PFSK-1 (cell line): ENCODE data around the gene TEPSIN.

Experiments
- FOXP2 ChIP-seq: optimal IDR thresholded peaks from 2 replicates; pipeline ENCODE3; 2011; ENCODE audit warnings: borderline replicate concordance, control low read depth, inconsistent platforms; ENCODE audit not compliant: insufficient read depth; ENCODE audit errors: extremely low read length, extremely low read depth
- POLR2AphosphoS5 ChIP-seq: IDR thresholded peaks from 2 replicates; pipeline ENCODE4 v1.6.1; 2012; ENCODE audit warnings: low read depth, mild to moderate bottlenecking, control low read depth, low read length, moderate library complexity
- SIN3A ChIP-seq: IDR thresholded peaks from 2 replicates; pipeline ENCODE4 v1.6.1; 2012; ENCODE audit warnings: mild to moderate bottlenecking, low read length, moderate library complexity, borderline replicate concordance; ENCODE audit not compliant: insufficient read depth
- TAF1 ChIP-seq: IDR thresholded peaks from 2 replicates; pipeline ENCODE4 v1.6.1; 2012; ENCODE audit warnings: low read length, control low read depth, borderline replicate concordance; ENCODE audit not compliant: insufficient read depth
- TF ChIP-seq, protein P1 (sequence below), 2 experiments: IDR thresholded peaks; 2 replicates each; pipeline versions ENCODE4 v1.6.1 to v1.8.0; 2011 to 2012; ENCODE audit warnings: low read depth in 2 of 2, low read length in 2 of 2, control low read depth in 1 of 2, inconsistent platforms in 1 of 2, mild to moderate bottlenecking in 1 of 2, moderate library complexity in 1 of 2; ENCODE audit not compliant: insufficient read depth in 1 of 2

TEPSIN gene

GRCh38 chr17:81285894-81286293 lies 47.0 kb upstream of the TEPSIN start:
- TF ChIP-seq TAF1 (no peak; the same call in 1 of the 2 replicates), POLR2AphosphoS5 (no peak), SIN3A (no peak), FOXP2 (no peak)
- TF ChIP-seq, protein P1, sequence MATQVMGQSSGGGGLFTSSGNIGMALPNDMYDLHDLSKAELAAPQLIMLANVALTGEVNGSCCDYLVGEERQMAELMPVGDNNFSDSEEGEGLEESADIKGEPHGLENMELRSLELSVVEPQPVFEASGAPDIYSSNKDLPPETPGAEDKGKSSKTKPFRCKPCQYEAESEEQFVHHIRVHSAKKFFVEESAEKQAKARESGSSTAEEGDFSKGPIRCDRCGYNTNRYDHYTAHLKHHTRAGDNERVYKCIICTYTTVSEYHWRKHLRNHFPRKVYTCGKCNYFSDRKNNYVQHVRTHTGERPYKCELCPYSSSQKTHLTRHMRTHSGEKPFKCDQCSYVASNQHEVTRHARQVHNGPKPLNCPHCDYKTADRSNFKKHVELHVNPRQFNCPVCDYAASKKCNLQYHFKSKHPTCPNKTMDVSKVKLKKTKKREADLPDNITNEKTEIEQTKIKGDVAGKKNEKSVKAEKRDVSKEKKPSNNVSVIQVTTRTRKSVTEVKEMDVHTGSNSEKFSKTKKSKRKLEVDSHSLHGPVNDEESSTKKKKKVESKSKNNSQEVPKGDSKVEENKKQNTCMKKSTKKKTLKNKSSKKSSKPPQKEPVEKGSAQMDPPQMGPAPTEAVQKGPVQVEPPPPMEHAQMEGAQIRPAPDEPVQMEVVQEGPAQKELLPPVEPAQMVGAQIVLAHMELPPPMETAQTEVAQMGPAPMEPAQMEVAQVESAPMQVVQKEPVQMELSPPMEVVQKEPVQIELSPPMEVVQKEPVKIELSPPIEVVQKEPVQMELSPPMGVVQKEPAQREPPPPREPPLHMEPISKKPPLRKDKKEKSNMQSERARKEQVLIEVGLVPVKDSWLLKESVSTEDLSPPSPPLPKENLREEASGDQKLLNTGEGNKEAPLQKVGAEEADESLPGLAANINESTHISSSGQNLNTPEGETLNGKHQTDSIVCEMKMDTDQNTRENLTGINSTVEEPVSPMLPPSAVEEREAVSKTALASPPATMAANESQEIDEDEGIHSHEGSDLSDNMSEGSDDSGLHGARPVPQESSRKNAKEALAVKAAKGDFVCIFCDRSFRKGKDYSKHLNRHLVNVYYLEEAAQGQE (IDR thresholded peaks at IDR 0.05; ENCODE audit: insufficient read depth in 1 of 2, low read depth in 2 of 2, low read length in 2 of 2), result no peak

DNA sequence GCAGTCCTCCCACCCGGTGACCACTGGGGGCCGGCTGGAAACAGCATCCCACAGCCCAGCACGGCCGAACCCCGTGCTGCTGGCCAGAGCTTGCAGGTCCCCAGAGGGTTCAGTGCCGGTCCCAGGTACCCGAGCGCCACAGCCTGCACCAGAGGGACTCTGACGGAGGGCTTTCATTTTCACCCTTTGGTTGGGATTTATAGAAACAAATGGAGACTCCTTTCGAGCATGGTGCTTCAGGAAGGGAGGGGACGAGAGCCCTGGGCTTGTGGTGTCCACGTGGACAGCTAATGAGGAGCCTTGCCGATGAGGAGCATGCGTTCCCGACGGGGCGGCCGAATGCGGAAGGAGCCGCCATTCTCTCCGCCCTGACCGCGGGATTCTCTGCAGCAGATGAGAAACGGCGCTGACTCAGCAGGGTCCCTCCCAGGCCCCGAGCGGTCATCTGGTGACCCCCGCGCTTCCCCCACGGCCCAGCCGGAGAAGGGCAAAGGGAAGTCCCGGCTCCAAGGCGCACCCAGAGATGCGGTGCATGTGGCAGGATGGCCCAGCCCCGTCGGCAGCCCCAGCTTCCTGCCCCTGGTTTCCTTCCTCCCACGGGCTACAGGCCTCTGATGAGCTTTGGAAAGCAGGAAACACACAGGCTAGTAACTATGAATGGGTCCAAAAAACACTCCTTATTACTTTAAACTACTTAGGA lies 46.5 kb upstream of the TEPSIN start:
- TF ChIP-seq SIN3A, result 0 out of 2 replicates have a peak, but pooled peaks have one; percentile 39
- peak; percentile 91 for TF ChIP-seq FOXP2
- TF ChIP-seq, protein P1 (IDR thresholded peaks at IDR 0.05; ENCODE audit: insufficient read depth in 1 of 2, low read depth in 2 of 2, low read length in 2 of 2), result 0 out of 4 replicates have a peak, but pooled peaks of 1 of the 2 experiments have one; percentile 5
- peak; percentile 71 for TF ChIP-seq POLR2AphosphoS5
- TF ChIP-seq TAF1, result peak; percentile 35; the same call in 1 of the 2 replicates

GRCh38 chr17:81282876-81283275 lies 44.0 kb upstream of the TEPSIN start:
- TF ChIP-seq SIN3A, result no peak
- TF ChIP-seq FOXP2, result no peak
- TF ChIP-seq, protein P1 (IDR thresholded peaks at IDR 0.05; ENCODE audit: insufficient read depth in 1 of 2, low read depth in 2 of 2, low read length in 2 of 2), result no peak
- TF ChIP-seq TAF1, result no peak
- TF ChIP-seq POLR2AphosphoS5, result no peak

GRCh38 chr17:81282141-81282540 lies 43.3 kb upstream of the TEPSIN start:
- TF ChIP-seq TAF1, result no peak
- no peak for TF ChIP-seq POLR2AphosphoS5
- no peak for TF ChIP-seq FOXP2
- no peak for TF ChIP-seq SIN3A
- TF ChIP-seq, protein P1 (IDR thresholded peaks at IDR 0.05; ENCODE audit: insufficient read depth in 1 of 2, low read depth in 2 of 2, low read length in 2 of 2), result no peak
